Activated T-helper 17 cell treated with anti-CD3 and anti-CD28 coated beads, Interleukin-2, amount 50 U/mL, for 72 hours (primary cell): ENCODE results near the gene SCN2A. TPM values are rescaled to one million over a fixed set of nuclear protein-coding genes. Genes with fewer than 3 reads are reported as not detected.
"Not testable (repeated sequence)": the region's sequence is repeated elsewhere in the genome, so short reads cannot be mapped to it uniquely, and the experiment has no call there.

Experiments
- ATAC-seq: fragments of 150-1000 bp; cut with Tn5 transposase; replicated peaks from 2 replicates; pipeline ENCODE4 v1.10.0; 2021; ENCODE audit warnings: mild to moderate bottlenecking, moderate library complexity
- H3K27ac Mint-ChIP-seq: one replicate; pipeline ENCODE4 v1.8.0; 2022; ENCODE audit warnings: mixed read lengths
- H3K27me3 Mint-ChIP-seq: one replicate; pipeline ENCODE4 v1.8.0; 2022; ENCODE audit warnings: mixed read lengths
- H3K36me3 Mint-ChIP-seq: one replicate; pipeline ENCODE4 v1.8.0; 2022; ENCODE audit warnings: low read depth, mild to moderate bottlenecking, mixed read lengths
- H3K4me1 Mint-ChIP-seq: one replicate; pipeline ENCODE4 v1.8.0; 2022; ENCODE audit warnings: mixed read lengths
- H3K4me3 Mint-ChIP-seq: one replicate; pipeline ENCODE4 v1.8.0; 2022; ENCODE audit warnings: mild to moderate bottlenecking, mixed read lengths
- H3K9me3 Mint-ChIP-seq: one replicate; pipeline ENCODE4 v1.8.0; 2022; ENCODE audit warnings: mixed read lengths
- total RNA-seq, 2 donors: library from RNA; stranded (reverse); gene quantifications; one replicate each; pipeline ENCODE4 v1.2.3, GENCODE V29; 2022

Gene SCN2A
- total RNA-seq, 2 donors from 2014 or later: 0.05 TPM; not detected in 1

GRCh38 chr2:165237056-165237455 is 2.2 kb upstream of the SCN2A start:
- Mint-ChIP-seq H3K27me3 (peaks cover 7% of the 10 kb centered on the region), H3K9me3 (no peaks in the 10 kb centered on the region), H3K27ac (no peak overlapping the region), H3K4me3 (no peak overlapping the region), H3K36me3 (no peaks in the 10 kb centered on the region), H3K4me1 (no peaks in the 10 kb centered on the region)
- ATAC-seq: no peak

GRCh38 chr2:165238295-165238694 is 919 bp upstream of the SCN2A start:
- H3K27me3 Mint-ChIP-seq: peaks cover 8% of the 10 kb centered on the region
- H3K27ac Mint-ChIP-seq: no peak overlapping the region
- no peak for ATAC-seq
- no peaks in the 10 kb centered on the region for H3K36me3 Mint-ChIP-seq
- no peak overlapping the region for H3K4me3 Mint-ChIP-seq
- H3K4me1 Mint-ChIP-seq: no peaks in the 10 kb centered on the region
- no peaks in the 10 kb centered on the region for H3K9me3 Mint-ChIP-seq

- Mint-ChIP-seq H3K27me3 (peaks cover 8% of the 10 kb centered on the region), H3K27ac (no peak overlapping the region), H3K4me1 (no peaks in the 10 kb centered on the region), H3K4me3 (no peak overlapping the region), H3K36me3 (no peaks in the 10 kb centered on the region), H3K9me3 (no peaks in the 10 kb centered on the region)
- no peak for ATAC-seq
Measured at GRCh38 chr2:165239856-165240515, 772 bp downstream of the SCN2A start.

GRCh38 chr2:165240916-165241315 is 1.7 kb downstream of the SCN2A start:
- H3K27ac Mint-ChIP-seq: no peak overlapping the region
- H3K27me3 Mint-ChIP-seq: peaks cover 8% of the 10 kb centered on the region
- no peaks in the 10 kb centered on the region for H3K36me3 Mint-ChIP-seq
- no peak for ATAC-seq
- no peak overlapping the region for H3K4me3 Mint-ChIP-seq
- no peaks in the 10 kb centered on the region for H3K4me1 Mint-ChIP-seq
- H3K9me3 Mint-ChIP-seq: no peaks in the 10 kb centered on the region

- ATAC-seq: no peak
- H3K4me1 Mint-ChIP-seq: no peaks in the 10 kb centered on the region
- H3K27ac Mint-ChIP-seq: no peak overlapping the region
- no peaks in the 10 kb centered on the region for H3K36me3 Mint-ChIP-seq
- H3K27me3 Mint-ChIP-seq: peaks cover 4% of the 10 kb centered on the region
- no peak overlapping the region for H3K4me3 Mint-ChIP-seq
- no peaks in the 10 kb centered on the region for H3K9me3 Mint-ChIP-seq
Measured at GRCh38 chr2:165245081-165245793, 6.0 kb downstream of the SCN2A start.

GRCh38 chr2:165248238-165248637 is 9.0 kb downstream of the SCN2A start:
- Mint-ChIP-seq H3K36me3 (no peaks in the 10 kb centered on the region), H3K4me3 (no peak overlapping the region), H3K4me1 (no peaks in the 10 kb centered on the region)

GRCh38 chr2:165251366-165251765 is 12.2 kb downstream of the SCN2A start:
- H3K36me3 Mint-ChIP-seq: no peaks in the 10 kb centered on the region
- H3K27ac Mint-ChIP-seq: no peak overlapping the region
- no peaks in the 10 kb centered on the region for H3K4me1 Mint-ChIP-seq
- no peaks in the 10 kb centered on the region for H3K27me3 Mint-ChIP-seq
- H3K4me3 Mint-ChIP-seq: no peak overlapping the region
- ATAC-seq: no peak
- H3K9me3 Mint-ChIP-seq: no peaks in the 10 kb centered on the region

More at GRCh38 chr2:165248238-165248637, 9.0 kb downstream of the SCN2A start:
- no peak for ATAC-seq
- Mint-ChIP-seq H3K27ac (no peak overlapping the region), H3K9me3 (no peaks in the 10 kb centered on the region), H3K27me3 (no peaks in the 10 kb centered on the region)

- Mint-ChIP-seq H3K27ac (no peak overlapping the region), H3K27me3 (peaks cover 7% of the 10 kb centered on the region), H3K4me3 (no peak overlapping the region), H3K4me1 (no peaks in the 10 kb centered on the region), H3K9me3 (peaks cover 4% of the 10 kb centered on the region), H3K36me3 (no peaks in the 10 kb centered on the region)
- no peak for ATAC-seq
Measured at GRCh38 chr2:165253178-165253577, 14.0 kb downstream of the SCN2A start.

GRCh38 chr2:165256618-165257017 is 17.4 kb downstream of the SCN2A start:
- H3K27me3 Mint-ChIP-seq: peaks cover 12% of the 10 kb centered on the region
- no peak overlapping the region for H3K4me3 Mint-ChIP-seq
- H3K36me3 Mint-ChIP-seq: no peaks in the 10 kb centered on the region
- ATAC-seq: no peak
- no peak overlapping the region for H3K27ac Mint-ChIP-seq
- no peaks in the 10 kb centered on the region for H3K4me1 Mint-ChIP-seq
- peaks cover 4% of the 10 kb centered on the region for H3K9me3 Mint-ChIP-seq

- not testable (repeated sequence) for ATAC-seq, H3K9me3 Mint-ChIP-seq, H3K4me3 Mint-ChIP-seq, H3K4me1 Mint-ChIP-seq, H3K36me3 Mint-ChIP-seq, H3K27ac Mint-ChIP-seq
- H3K27me3 Mint-ChIP-seq: peaks cover 17% of the 10 kb centered on the region
Measured at GRCh38 chr2:165260347-165260746, 21.1 kb downstream of the SCN2A start.

- Mint-ChIP-seq H3K4me1 (no peaks in the 10 kb centered on the region), H3K27me3 (peaks cover 6% of the 10 kb centered on the region)
- no peak for ATAC-seq
Measured at GRCh38 chr2:165268754-165269153, 29.5 kb downstream of the SCN2A start.

GRCh38 chr2:165273176-165273575 is 34.0 kb downstream of the SCN2A start:
- H3K9me3 Mint-ChIP-seq: no peaks in the 10 kb centered on the region

More at GRCh38 chr2:165268754-165269153, 29.5 kb downstream of the SCN2A start:
- no peaks in the 10 kb centered on the region for H3K9me3 Mint-ChIP-seq
- no peak overlapping the region for H3K27ac Mint-ChIP-seq
- no peaks in the 10 kb centered on the region for H3K36me3 Mint-ChIP-seq
- no peak overlapping the region for H3K4me3 Mint-ChIP-seq

GRCh38 chr2:165274698-165275097 is 35.5 kb downstream of the SCN2A start:
- Mint-ChIP-seq H3K4me3 (no peak overlapping the region), H3K4me1 (no peaks in the 10 kb centered on the region), H3K27me3 (peaks cover 6% of the 10 kb centered on the region), H3K9me3 (no peaks in the 10 kb centered on the region), H3K27ac (no peak overlapping the region), H3K36me3 (no peaks in the 10 kb centered on the region)
- ATAC-seq: no peak

More at GRCh38 chr2:165273176-165273575, 34.0 kb downstream of the SCN2A start:
- Mint-ChIP-seq H3K4me1 (no peaks in the 10 kb centered on the region), H3K27me3 (peaks cover 6% of the 10 kb centered on the region), H3K36me3 (no peaks in the 10 kb centered on the region), H3K27ac (no peak overlapping the region), H3K4me3 (no peak overlapping the region)
- ATAC-seq: no peak

GRCh38 chr2:165275932-165276331 is 36.7 kb downstream of the SCN2A start:
- Mint-ChIP-seq H3K36me3 (no peaks in the 10 kb centered on the region), H3K27ac (no peak overlapping the region), H3K27me3 (peaks cover 6% of the 10 kb centered on the region), H3K4me3 (no peak overlapping the region), H3K4me1 (no peaks in the 10 kb centered on the region), H3K9me3 (no peaks in the 10 kb centered on the region)
- no peak for ATAC-seq

GRCh38 chr2:165277295-165277694 is 38.1 kb downstream of the SCN2A start:
- H3K9me3 Mint-ChIP-seq: peaks cover 3% of the 10 kb centered on the region
- H3K4me3 Mint-ChIP-seq: no peak overlapping the region
- peaks cover 8% of the 10 kb centered on the region for H3K27me3 Mint-ChIP-seq
- H3K36me3 Mint-ChIP-seq: no peaks in the 10 kb centered on the region
- no peak overlapping the region for H3K27ac Mint-ChIP-seq
- no peak for ATAC-seq
- H3K4me1 Mint-ChIP-seq: no peaks in the 10 kb centered on the region
